ENCODE data around the gene MDN1.

GRCh38 chr6:89807581-89807980 lies 12.0 kb downstream of the MDN1 start:
- no peak for TF ChIP-seq POLR2A (IDR thresholded peaks at IDR 0.05)
- TF ChIP-seq CTCF (IDR thresholded peaks at IDR 0.05): no peak
- TF ChIP-seq POLR2AphosphoS5 (IDR thresholded peaks at IDR 0.05): no peak
